GM04504 (cell line): ENCODE measurements around the gene PAX5.

Experiments
- DNase-seq: peaks from one replicate; pipeline ENCODE4 v3.0.0-alpha.2; 2012; ENCODE audit warnings: low read depth

PAX5 gene

GRCh38 chr9:36858805-36859375, 175.2 kb downstream of the PAX5 start:
- DNase-seq = no peak

- DNase-seq = no peak
Observed at GRCh38 chr9:36855448-36856315, 178.4 kb downstream of the PAX5 start.

GRCh38 chr9:36854751-36855150, 179.3 kb downstream of the PAX5 start:
- DNase-seq = no peak

- no peak for DNase-seq
Observed at GRCh38 chr9:36854034-36854433, 180.0 kb downstream of the PAX5 start.

- DNase-seq = no peak
Observed at GRCh38 chr9:36853233-36853632, 180.8 kb downstream of the PAX5 start.

- DNase-seq = no peak
Observed at GRCh38 chr9:36849943-36850342, 184.1 kb downstream of the PAX5 start.

- no peak for DNase-seq
Observed at GRCh38 chr9:36848946-36849345, 185.1 kb downstream of the PAX5 start.

GRCh38 chr9:36847781-36848673, 186.0 kb downstream of the PAX5 start:
- DNase-seq = no peak

GRCh38 chr9:36846621-36847020, 187.4 kb downstream of the PAX5 start:
- no peak for DNase-seq

GRCh38 chr9:36845844-36846243, 188.2 kb downstream of the PAX5 start:
- no peak for DNase-seq

- DNase-seq = no peak
Observed at GRCh38 chr9:36844961-36845360, 189.1 kb downstream of the PAX5 start.

GRCh38 chr9:36843964-36844363, 190.1 kb downstream of the PAX5 start:
- DNase-seq = no peak

- no peak for DNase-seq
Observed at GRCh38 chr9:36842560-36843530, 191.2 kb downstream of the PAX5 start.

GRCh38 chr9:36840898-36841536, 193.1 kb downstream of the PAX5 start:
- DNase-seq = no peak

GRCh38 chr9:36839131-36839885, 194.8 kb downstream of the PAX5 start:
- DNase-seq = no peak

- DNase-seq = no peak
Observed at GRCh38 chr9:36837431-36838405, 196.3 kb downstream of the PAX5 start.

- no peak for DNase-seq
Observed at GRCh38 chr9:36836486-36836885, 197.6 kb downstream of the PAX5 start.

GRCh38 chr9:36835271-36835996, 198.6 kb downstream of the PAX5 start:
- no peak for DNase-seq
